Renal pelvis (tissue), 12 donors: ENCODE measurements around the gene ARL8B. TPM values are rescaled to one million over a fixed set of nuclear protein-coding genes. Genes with fewer than 3 reads are reported as not detected.
A peak's percentile ranks its signal among the peaks of the same experiment; 100 is the strongest.
"Not testable (repeated sequence)": the region's sequence is repeated elsewhere in the genome, so short reads cannot be mapped to it uniquely, and the experiment has no call there.

ENCODE experiments used
- DNase-seq: peaks from one replicate; pipeline ENCODE4 v3.0.0-alpha.2; 2013
- long read RNA-seq, 16 experiments: transcript quantifications; one replicate each; lab custom pipeline, GENCODE V29; 2026
- polyA plus RNA-seq, 3 donors: library from polyadenylated mRNA; unstranded; fragments of 120-200 nt; gene quantifications; one replicate each; pipeline ENCODE4 v1.2.1, GENCODE V29; 2013; ENCODE audit not compliant: insufficient read length in 3 of 3

The ARL8B gene
- polyA plus RNA-seq, result 10 to 100 TPM; 67.0 to 69.2 (median 68.4) TPM
- long read RNA-seq, donor 1, transcript ARL8B-201 (7 exons, 3,005 nt), result major isoform, 25 of 31 reads
- long read RNA-seq, donor 1, partial matches to known transcripts, result 5 of 31 reads
- long read RNA-seq, donor 1, other reads (novel, unspliced or antisense), result 0 of 31 reads
- long read RNA-seq, donor 2, transcript ARL8B-201 (7 exons, 3,005 nt), result major isoform, 37 of 52 reads
- long read RNA-seq, donor 2, partial matches to known transcripts, result 13 of 52 reads
- long read RNA-seq, donor 2, other reads (novel, unspliced or antisense), result 0 of 52 reads
- long read RNA-seq, donor 3, transcript ARL8B-201 (7 exons, 3,005 nt), result major isoform, 26 of 34 reads
- long read RNA-seq, donor 3, partial matches to known transcripts, result 7 of 34 reads
- long read RNA-seq, donor 3, other reads (novel, unspliced or antisense), result 0 of 34 reads
- long read RNA-seq, donor 4, transcript ARL8B-201 (7 exons, 3,005 nt), result major isoform, 24 of 29 reads
- long read RNA-seq, donor 4, partial matches to known transcripts, result 5 of 29 reads
- long read RNA-seq, donor 4, other reads (novel, unspliced or antisense), result 0 of 29 reads
- long read RNA-seq, donor 5, transcript ARL8B-201 (7 exons, 3,005 nt), result major isoform, 17 of 17 reads
- long read RNA-seq, donor 5, partial matches to known transcripts, result 0 of 17 reads
- long read RNA-seq, donor 5, other reads (novel, unspliced or antisense), result 0 of 17 reads
- long read RNA-seq, donor 6, transcript ARL8B-201 (7 exons, 3,005 nt), result major isoform, 19 of 22 reads
- long read RNA-seq, donor 6, partial matches to known transcripts, result 0 of 22 reads
- long read RNA-seq, donor 6, other reads (novel, unspliced or antisense), result 0 of 22 reads
- long read RNA-seq, donor 7, transcript ARL8B-201 (7 exons, 3,005 nt), result major isoform, 44 of 60 reads
- long read RNA-seq, donor 7, partial matches to known transcripts, result 16 of 60 reads
- long read RNA-seq, donor 7, other reads (novel, unspliced or antisense), result 0 of 60 reads
- long read RNA-seq, donor 8, transcript ARL8B-201 (7 exons, 3,005 nt), result major isoform, 13 of 20 reads
- long read RNA-seq, donor 8, partial matches to known transcripts, result 6 of 20 reads
- long read RNA-seq, donor 8, other reads (novel, unspliced or antisense), result 0 of 20 reads
- long read RNA-seq, donor 9, transcript ARL8B-201 (7 exons, 3,005 nt), result major isoform, 27 of 42 reads
- long read RNA-seq, donor 9, partial matches to known transcripts, result 15 of 42 reads
- long read RNA-seq, donor 9, other reads (novel, unspliced or antisense), result 0 of 42 reads
- long read RNA-seq, donor 10, transcript ARL8B-201 (7 exons, 3,005 nt), result major isoform, 31 of 46 reads
- long read RNA-seq, donor 10, partial matches to known transcripts, result 13 of 46 reads
- long read RNA-seq, donor 10, other reads (novel, unspliced or antisense), result 0 of 46 reads
- long read RNA-seq, donor 11, transcript ARL8B-201 (7 exons, 3,005 nt), result major isoform, 26 of 34 reads
- long read RNA-seq, donor 11, partial matches to known transcripts, result 5 of 34 reads
- long read RNA-seq, donor 11, other reads (novel, unspliced or antisense), result 0 of 34 reads
- long read RNA-seq, donor 12, transcript ARL8B-201 (7 exons, 3,005 nt), result major isoform, 30 of 53 reads
- long read RNA-seq, donor 12, partial matches to known transcripts, result 19 of 53 reads
- long read RNA-seq, donor 12, other reads (novel, unspliced or antisense), result 0 of 53 reads
- long read RNA-seq, donor 13, transcript ARL8B-201 (7 exons, 3,005 nt), result major isoform, 20 of 21 reads
- long read RNA-seq, donor 13, partial matches to known transcripts, result 0 of 21 reads
- long read RNA-seq, donor 13, other reads (novel, unspliced or antisense), result 0 of 21 reads
- long read RNA-seq, donor 14, result 0 reads
- long read RNA-seq, donor 15, transcript ARL8B-201 (7 exons, 3,005 nt), result major isoform, 24 of 40 reads
- long read RNA-seq, donor 15, partial matches to known transcripts, result 14 of 40 reads
- long read RNA-seq, donor 15, other reads (novel, unspliced or antisense), result 0 of 40 reads
- long read RNA-seq, donor 16, transcript ARL8B-201 (7 exons, 3,005 nt), result major isoform, 24 of 37 reads
- long read RNA-seq, donor 16, partial matches to known transcripts, result 12 of 37 reads
- long read RNA-seq, donor 16, other reads (novel, unspliced or antisense), result 0 of 37 reads

DNA sequence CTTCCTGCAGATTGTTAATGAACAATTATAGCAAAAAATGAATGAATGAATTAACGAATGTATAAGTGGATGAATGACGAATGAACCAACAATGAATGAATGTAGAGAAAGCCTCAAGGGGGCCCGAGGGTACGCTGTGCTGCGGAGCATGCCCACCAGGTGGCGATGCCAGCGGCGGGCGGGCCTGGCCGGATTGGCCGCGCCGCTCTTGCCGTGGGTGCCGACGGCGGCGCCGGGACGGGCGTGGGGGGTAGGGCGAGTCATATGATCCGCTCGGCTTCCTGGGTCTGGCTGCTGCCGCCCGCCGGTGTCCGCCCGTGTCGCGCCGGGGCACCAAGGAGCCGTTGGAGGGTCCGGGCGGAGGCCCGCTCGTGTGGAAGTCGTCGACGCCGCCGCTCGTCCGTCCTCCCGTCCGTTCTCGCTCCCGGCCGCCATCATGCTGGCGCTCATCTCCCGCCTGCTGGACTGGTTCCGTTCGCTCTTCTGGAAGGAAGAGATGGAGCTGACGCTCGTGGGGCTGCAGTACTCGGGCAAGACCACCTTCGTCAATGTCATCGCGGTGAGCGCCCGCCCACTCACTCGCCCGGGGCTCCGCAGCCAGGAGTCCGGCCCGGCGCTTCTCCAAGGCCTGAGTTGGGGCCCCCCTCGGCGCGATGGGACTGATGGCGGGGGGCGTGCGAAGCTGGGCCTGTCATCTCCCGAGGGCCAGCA lies at the start of gene ARL8B:
TSS of gene ARL8B (plus strand) at position 263 of the 711 bp plus-strand sequence. CDS start at position 437, 174 bp downstream.
- peak; percentile 87 for DNase-seq

DNA sequence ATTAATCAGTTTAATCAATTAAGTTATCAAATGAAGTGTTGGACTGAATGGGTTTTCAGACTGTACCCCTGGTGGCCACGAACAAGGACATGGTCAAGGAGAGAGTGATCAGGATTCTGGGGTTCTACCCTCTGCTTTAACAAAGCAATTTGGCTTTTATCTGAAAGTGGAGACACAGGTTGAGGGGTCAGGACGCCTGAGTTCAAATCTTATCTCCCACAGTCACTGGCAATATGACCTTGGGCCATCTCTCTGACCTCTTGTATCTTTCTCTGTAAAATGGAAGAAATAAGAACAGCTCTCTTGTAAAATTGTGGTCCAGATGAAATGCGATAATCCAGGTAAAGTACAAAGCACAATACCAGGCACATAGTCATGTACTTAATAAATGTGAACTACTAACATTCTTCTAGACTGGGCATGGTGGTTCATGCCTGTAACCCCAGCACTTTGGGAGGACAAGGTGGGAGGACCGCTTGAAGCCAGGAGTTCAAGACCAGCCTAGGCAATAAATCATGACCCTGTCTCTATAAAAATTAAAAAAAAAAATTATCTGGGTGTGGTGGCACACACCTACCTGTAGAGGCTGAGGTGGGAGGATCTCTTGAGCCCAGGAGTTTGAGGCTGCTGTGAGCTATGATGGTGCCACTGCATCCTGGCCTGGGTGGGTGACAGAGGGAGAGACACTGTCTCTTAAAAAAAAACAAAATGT lies 48.6 kb upstream of the ARL8B start:
- no peak for DNase-seq

DNA sequence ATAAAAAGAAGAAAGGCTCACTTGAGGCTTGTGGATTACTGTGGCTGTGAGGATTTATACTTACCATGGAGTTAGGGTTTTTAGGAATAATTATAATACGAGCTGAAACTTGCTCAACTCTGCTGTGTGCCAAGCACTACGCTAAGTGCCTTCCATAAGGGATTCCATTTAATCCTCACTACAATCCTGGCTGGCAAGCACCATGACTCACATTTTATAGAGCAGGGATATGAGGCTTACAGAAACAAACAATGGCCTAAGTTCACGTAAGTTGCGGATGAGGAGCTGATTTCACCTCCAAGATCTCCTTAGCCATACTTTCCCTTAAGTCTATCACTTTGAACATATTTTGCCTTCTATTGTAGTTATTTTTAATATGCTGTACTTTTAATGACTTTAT lies 43.9 kb upstream of the ARL8B start:
- no peak for DNase-seq

DNA sequence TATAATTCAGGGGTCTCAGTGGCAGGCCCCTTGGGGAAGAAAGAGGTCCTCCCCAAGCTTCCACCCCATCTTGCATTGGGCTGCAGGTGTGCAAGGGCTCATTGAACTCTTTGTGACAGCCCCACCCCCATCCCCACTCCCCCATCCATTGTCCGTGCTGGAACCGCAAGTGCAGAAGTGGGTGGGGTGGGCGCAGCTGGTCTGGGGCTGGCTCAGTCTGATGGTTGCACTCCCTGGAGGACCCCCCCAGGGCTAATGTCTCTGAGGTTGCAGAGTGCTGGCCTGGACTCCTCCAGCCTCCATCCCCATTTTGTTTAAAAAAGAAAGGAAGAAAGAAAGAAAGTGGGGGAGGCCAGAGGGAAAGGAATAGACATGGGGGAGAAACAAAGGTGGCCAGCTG lies 42.3 kb upstream of the ARL8B start:
- DNase-seq, result no peak

DNA sequence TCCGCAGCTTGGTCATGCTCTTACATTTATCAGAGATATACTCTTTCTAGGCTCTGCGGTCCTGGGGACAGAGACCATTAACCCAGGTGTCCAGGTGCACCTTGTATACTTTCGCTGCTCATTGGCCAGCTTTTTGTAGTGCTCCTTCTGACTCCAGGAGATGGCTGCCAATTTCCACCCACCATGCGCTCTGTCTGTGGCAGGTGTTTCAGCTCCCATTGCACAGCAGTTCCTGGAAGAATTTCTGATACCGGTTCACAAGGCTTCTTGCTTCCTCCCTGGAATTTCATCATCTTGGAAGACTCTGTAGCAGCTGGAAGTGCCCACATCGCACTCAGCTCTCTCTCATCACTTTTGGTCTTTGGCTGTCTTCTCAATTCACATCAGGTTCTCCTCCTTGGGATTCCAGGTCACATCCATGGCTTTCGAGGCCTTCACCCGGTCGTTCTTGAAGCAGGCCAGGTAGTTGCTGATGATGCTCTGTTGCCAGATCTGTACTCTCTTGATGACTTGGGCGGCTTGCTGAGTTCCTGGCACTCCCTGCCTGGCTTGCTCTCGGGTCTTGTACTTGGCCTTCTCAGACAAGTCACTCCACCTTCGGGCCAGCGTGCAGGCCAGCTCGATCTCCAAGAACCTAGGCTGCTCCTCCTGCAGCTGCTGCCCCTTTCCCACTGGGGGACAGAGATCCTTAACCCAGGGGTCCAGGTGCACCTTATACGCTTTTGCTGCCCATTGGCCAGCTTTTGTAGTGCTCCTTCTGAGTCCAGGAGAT lies 41.1 kb upstream of the ARL8B start:
- no peak for DNase-seq

DNA sequence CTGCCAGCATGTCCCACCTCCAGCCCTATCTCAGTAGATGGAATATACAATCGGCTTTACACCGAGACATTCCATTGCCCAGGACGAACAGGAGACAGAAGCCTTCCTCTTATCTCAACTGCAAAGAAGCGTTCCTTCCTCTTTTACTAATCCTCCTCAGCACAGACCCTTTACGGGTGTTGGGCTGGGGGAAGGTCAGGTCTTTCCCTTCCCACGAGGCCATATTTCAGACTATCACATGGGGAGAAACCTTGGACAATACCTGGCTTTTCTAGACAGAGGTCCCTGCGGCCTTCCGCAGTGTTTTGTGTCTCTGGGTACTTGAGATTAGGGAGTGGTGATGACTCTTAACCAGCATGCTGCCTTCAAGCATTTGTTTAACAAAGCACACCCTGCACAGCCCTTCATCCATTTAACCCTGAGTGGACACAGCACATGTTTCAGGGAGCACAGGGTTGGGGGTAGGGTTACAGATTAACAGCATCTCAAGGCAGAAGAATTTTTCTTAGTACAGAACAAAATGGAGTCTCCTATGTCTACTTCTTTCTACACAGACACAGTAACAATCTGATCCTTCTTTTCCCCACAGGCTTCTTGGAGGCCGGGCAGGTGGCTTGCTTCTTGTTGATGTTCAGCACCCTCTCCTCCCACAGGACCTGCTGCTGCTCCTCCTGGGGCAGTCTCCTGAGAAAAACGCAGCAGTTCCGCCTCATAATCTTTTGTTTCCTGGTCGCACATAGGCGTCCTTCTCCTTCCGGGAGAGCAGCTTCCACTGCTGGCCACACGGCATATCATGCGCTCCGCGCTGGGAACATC lies 39.9 kb upstream of the ARL8B start:
- DNase-seq, result not testable (repeated sequence)

DNA sequence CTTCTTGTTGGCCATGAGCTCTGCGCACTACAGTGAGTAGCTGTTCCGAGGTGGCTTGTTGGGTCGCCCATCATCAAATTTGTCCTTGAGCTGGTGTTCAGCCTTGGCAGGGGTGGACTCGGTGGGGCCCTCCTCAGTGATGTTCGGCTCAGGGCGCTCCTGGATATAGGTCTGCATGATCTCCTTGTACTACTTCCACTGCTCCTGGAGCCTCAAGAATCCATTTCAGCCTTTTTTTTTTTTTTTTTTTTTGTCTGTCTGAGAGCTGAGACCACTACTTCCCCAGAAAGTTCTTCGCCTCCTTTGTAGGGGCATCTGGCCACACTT lies 39.3 kb upstream of the ARL8B start:
- no peak for DNase-seq

DNA sequence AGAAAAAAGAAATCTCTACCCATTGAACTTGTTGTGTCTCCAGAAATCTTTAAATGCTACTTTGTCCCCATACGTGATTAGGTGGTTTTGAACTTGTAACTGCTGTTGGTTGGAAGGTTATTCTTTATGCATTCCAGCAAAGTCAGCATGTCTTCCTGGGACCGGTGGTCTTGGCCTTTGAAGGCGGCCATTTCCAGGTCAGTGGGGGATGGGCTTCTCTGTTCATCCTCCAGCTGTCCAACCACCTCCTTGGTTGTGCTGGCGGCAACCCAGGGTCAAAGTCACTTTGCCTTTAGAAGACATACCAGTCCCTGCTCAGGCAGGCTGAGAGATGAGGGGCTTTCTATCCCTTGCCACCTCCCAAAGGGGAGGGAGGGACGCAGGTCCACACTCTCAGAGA lies 37.9 kb upstream of the ARL8B start:
- no peak for DNase-seq

DNA sequence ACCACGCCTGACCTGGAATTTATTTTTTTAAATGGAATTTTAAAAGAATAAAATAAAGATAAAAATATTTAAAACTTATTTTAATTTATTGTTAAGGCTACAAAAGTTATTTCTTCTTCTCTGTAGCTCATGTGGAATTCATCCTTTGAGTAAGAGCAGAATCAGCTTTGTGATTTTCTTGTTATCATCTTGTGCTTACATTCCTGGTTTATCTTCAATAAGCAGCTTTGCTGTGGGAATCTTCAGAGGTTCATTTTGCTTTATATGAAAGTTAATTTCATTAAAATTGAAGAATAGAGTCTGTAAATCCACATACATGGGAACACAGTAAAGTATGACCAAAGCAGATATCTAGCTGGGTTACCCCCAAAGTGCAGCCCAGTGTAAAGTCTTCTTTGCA lies 35.4 kb upstream of the ARL8B start:
- no peak for DNase-seq

DNA sequence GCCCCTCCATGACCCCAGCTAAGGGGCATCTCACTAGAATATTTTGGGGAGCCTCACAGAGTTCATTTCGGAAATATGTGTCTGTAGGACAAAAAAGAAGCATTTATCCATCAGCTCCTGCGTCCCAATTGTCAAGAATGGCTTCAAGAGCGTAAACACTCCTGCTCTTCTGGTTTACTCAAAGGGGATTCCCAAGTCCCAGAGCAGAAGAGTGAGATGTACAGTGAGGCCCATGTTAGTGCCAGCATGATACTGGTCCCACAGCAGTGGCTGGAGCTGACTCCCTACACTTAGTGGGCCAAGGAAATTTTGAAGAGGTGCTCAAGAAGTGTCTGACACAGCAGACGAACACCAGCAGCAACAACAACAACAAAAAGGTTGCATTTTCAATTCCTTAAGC lies 34.9 kb upstream of the ARL8B start:
- no peak for DNase-seq

DNA sequence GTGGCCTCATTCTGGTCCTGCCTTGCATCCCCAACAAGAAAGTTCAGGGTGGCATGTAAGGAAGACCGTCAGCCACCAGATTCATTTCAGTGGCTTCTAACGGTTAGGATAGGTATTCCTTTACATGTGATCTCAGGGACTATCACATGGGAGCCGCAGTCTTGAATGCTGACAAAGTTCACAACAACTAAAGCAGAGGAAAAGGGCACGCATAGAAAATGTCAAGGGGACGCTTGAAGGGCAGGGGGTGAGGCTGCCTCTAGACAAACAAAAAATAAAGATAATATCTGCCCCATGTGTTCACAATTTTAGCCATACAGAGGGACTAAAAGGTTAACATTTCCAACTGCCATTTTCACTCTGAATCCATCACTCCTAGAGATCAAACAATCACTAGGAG lies 31.9 kb upstream of the ARL8B start:
- DNase-seq, result no peak

DNA sequence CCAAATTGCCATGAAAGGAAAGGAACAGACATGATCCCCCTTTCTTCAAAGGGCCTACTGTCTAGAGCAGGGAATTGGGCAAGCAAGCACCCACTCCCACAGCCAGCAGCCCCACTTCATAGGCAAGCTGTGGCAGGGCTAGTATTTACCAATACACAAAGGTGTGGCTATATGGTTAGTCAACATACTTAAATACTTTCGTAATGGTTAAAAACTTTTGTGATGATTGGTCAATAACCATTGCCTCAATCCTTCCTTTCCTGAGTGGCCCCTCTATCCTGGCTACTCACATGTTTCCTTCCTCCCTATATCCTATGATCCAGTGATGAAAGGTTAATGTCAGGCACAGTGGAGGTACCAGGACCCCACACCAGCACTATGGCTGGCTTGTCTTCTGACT lies 30.1 kb upstream of the ARL8B start:
- no peak for DNase-seq

DNA sequence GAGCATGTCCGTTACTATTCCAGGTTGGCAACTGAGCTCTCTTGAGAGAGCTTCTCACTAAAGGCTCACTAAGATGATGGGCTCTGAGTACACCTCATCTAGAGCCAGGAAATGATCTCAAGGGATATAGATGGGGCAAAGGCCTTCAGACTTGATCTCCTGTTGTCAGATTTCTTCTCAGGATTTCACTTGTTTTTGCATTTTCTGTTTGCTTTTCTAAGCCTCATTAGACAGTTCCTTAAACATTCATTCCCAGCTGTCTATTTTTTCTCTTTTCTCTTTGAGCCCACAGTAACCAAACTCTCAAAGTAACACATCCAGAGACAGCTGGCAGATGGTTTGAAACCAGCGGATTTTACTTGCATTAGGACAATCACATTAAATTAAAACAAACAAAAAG lies 28.4 kb upstream of the ARL8B start:
- DNase-seq, result peak; percentile 23

DNA sequence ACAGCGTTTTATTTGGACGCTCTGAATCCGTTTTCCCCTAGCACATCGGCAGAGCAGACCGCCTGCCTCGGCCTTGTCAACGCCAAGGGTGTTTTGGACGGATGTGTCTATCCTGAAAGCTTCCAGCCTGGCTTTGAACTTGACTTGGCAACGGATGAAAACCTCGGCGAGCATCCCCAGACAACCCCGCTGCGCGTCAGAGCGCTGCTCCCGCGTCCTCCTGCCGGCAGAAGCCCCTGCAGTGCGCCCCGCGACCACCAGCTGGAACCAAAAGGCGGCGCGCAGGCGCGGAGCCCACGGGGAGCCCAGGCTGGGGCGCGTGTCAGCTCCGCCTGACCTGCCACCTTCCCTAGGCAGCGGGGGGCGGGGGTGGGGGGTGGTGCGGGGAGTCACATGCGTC lies 26.2 kb upstream of the ARL8B start:
- DNase-seq, result peak; percentile 81

DNA sequence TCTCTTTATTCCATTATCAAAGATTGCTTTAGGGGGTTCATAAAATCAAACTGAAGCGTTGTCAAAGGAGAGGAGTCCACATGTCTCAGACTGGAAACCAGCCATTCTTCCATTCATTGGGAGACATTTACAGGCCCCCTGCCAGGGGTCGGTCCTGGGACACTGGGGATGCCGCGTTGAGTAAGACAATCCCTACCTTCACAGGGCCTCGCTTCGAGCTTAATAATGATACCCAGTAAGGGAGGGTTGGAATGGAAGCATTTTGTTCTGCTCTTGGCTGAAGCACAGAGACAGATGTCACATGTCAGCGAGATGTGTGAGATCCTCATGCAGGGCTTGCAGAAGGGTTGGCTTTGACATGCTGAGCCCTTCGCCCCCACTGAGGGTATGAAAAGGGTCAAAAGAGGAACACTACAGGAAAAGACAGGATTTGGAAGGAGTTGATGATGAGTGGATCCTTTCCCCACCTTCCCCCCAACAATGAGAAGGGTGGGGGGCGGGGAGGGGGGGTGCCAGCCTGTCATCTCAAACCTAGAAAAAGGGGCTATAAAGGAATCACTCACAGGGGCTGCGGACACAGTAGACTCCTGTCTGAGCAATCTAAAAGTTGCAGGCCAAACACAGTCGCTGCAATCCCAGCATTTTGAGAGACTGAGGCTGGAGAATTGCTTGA lies 25.6 kb upstream of the ARL8B start:
- DNase-seq, result peak; percentile 42

DNA sequence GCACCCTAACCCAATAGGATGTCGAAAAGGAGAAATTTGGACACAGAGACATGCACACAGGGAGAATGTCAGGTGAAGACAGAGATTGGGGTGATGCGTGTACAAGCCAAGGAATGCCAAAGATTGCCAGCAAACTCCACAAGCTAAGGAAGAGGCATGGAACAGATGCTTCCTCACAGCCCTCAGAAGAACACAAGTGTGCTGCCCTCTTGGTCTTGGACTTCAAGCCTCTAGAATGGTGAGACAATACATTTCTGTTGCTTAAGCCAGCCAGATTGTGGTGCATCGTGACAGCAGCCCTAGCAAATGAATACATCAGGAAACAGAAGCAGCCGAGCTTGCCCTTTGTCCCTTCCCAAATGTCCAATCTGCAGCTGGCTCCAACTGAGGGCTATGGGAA lies 23.7 kb upstream of the ARL8B start:
- no peak for DNase-seq

DNA sequence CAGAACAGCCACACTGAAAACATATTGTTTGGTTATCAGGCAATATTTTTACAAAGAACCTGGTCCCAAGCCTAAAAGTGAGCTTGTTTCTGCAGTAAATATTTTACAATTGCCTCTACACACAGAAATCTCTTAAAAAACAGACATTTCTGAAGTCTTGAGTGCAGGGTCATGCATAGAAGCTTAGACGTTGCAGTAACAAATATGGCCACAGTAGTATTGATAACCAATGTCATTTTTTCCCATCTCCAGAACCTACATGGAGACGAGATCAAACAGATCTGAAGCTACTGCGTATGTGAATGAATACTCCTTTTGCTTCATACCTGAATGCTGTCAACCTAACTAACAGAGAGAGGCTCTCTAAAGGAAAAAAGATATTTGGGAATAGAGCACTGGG lies 19.6 kb upstream of the ARL8B start:
- no peak for DNase-seq
